Measurements from ENCODE around the gene RPL22L1. TPM values are rescaled to one million over a fixed set of nuclear protein-coding genes. Genes with fewer than 3 reads are reported as not detected.

RPL22L1 gene
- total and polyA plus RNA-seq, 2 donors from 2014 or later, result 34.1 to 45.1 TPM

DNA sequence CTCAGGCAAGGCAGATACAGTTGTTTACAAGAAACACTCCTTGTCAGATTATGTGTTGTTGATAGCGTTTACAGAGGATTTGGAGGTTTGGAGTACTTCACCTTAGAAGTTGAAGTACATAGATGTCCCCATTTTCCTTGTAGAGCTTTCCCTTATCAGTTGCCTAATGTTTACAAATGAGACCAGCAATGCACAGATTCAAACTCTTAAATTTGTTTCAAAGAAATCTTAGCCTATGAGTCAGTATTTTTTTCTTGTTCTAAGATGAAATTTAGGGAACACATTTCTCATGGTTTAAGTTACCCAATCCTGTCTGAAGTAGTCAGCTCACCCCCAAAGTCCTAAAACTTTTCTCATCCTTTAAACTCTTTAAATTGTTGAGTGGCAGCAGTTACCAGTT is 44.7 kb upstream of the RPL22L1 start:
- no peak overlapping the region for H3K4me3 ChIP-seq (ENCODE audit: low read length in 3 of 3)
- no peaks in the 10 kb centered on the region for H3K27me3 ChIP-seq (ENCODE audit: control insufficient read depth, insufficient read depth, low read length)
- H3K9me3 ChIP-seq (ENCODE audit: control insufficient read depth in 2 of 3, insufficient read depth in 1 of 3, low read length in 3 of 3), result peaks cover 0 to 19% (median 2%) of the 10 kb centered on the region in 3 donors
- intact Hi-C loops (cut with DNase I), result no loop called here
- H3K4me1 ChIP-seq (ENCODE audit: control insufficient read depth in 2 of 3, insufficient read depth in 2 of 3, low read depth in 1 of 3, low read length in 3 of 3), result no peaks in the 10 kb centered on the region
- H3K9ac ChIP-seq (ENCODE audit: low read length in 3 of 3), result no peak overlapping the region
- H3K36me3 ChIP-seq (ENCODE audit: control insufficient read depth in 2 of 3, insufficient read depth in 3 of 3, low read length in 3 of 3), result no peaks in the 10 kb centered on the region
- no peak overlapping the region for H3K27ac ChIP-seq (ENCODE audit: low read depth in 2 of 2, low read length in 2 of 2)
- DNase-seq (no peak), FAIRE-seq (no peak)
- TF ChIP-seq, protein P1, sequence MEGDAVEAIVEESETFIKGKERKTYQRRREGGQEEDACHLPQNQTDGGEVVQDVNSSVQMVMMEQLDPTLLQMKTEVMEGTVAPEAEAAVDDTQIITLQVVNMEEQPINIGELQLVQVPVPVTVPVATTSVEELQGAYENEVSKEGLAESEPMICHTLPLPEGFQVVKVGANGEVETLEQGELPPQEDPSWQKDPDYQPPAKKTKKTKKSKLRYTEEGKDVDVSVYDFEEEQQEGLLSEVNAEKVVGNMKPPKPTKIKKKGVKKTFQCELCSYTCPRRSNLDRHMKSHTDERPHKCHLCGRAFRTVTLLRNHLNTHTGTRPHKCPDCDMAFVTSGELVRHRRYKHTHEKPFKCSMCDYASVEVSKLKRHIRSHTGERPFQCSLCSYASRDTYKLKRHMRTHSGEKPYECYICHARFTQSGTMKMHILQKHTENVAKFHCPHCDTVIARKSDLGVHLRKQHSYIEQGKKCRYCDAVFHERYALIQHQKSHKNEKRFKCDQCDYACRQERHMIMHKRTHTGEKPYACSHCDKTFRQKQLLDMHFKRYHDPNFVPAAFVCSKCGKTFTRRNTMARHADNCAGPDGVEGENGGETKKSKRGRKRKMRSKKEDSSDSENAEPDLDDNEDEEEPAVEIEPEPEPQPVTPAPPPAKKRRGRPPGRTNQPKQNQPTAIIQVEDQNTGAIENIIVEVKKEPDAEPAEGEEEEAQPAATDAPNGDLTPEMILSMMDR (IDR thresholded peaks at IDR 0.05; ENCODE audit: borderline replicate concordance, extremely low read depth, insufficient read depth), result no peak

DNA sequence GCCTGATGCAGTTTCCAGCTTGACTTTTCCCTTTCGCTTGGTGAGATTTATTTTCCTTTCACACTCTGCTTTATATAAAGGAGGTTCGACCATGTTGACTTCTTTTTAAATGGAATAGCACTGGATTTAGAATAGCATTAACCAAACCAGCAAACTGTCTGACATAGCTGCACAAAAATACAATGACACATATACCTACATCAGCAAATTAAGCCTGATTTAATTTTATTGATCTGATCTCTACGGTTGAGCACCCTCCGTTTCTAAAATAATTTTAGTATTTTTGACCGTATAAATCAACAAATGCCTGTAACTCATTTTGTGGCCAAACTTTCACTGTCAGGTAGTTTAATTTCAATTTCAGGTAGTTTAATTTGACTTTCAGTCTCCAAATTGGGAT is 44.2 kb upstream of the RPL22L1 start:
- TF ChIP-seq, protein P1 (IDR thresholded peaks at IDR 0.05; ENCODE audit: borderline replicate concordance, extremely low read depth, insufficient read depth), result no peak
- peaks cover 0 to 23% (median 2%) of the 10 kb centered on the region in 3 donors for H3K9me3 ChIP-seq (ENCODE audit: control insufficient read depth in 2 of 3, insufficient read depth in 1 of 3, low read length in 3 of 3)
- H3K36me3 ChIP-seq (ENCODE audit: control insufficient read depth in 2 of 3, insufficient read depth in 3 of 3, low read length in 3 of 3), result no peaks in the 10 kb centered on the region
- intact Hi-C loops (cut with DNase I), result no loop called here
- DNase-seq (no peak), FAIRE-seq (no peak)
- H3K9ac ChIP-seq (ENCODE audit: low read length in 3 of 3), result no peak overlapping the region
- H3K27ac ChIP-seq (ENCODE audit: low read depth in 2 of 2, low read length in 2 of 2), result no peak overlapping the region
- no peaks in the 10 kb centered on the region for H3K27me3 ChIP-seq (ENCODE audit: control insufficient read depth, insufficient read depth, low read length)
- H3K4me3 ChIP-seq (ENCODE audit: low read length in 3 of 3), result no peak overlapping the region
- no peaks in the 10 kb centered on the region for H3K4me1 ChIP-seq (ENCODE audit: control insufficient read depth in 2 of 3, insufficient read depth in 2 of 3, low read depth in 1 of 3, low read length in 3 of 3)

DNA sequence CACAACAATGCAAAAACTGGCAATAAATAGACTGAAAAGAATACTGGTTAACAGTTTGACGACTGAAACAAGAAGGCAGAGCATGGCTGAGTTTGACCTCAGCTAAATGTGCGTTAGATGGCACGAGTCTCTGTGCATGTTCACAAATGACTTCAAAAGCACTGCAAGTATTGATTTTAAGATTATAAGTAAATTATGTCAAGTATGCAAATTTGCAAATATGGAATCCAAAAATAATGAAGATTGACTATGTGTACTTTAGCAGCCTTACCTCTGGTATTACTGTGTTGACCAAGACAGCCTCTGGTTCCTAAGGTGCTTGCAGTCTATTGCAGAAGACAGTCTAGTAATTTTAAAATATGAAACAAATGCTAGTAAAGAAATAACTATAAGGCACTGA is 41.1 kb upstream of the RPL22L1 start:
- intact Hi-C loops (cut with DNase I), result no loop called here
- TF ChIP-seq, protein P1 (IDR thresholded peaks at IDR 0.05; ENCODE audit: borderline replicate concordance, extremely low read depth, insufficient read depth), result no peak
- no peaks in the 10 kb centered on the region for H3K4me1 ChIP-seq (ENCODE audit: control insufficient read depth in 2 of 3, insufficient read depth in 2 of 3, low read depth in 1 of 3, low read length in 3 of 3)
- FAIRE-seq, result no peak
- H3K27me3 ChIP-seq (ENCODE audit: control insufficient read depth, insufficient read depth, low read length), result no peaks in the 10 kb centered on the region
- H3K36me3 ChIP-seq (ENCODE audit: control insufficient read depth in 2 of 3, insufficient read depth in 3 of 3, low read length in 3 of 3), result no peaks in the 10 kb centered on the region
- H3K9ac ChIP-seq (ENCODE audit: low read length in 3 of 3), result no peak overlapping the region
- H3K9me3 ChIP-seq (ENCODE audit: control insufficient read depth in 2 of 3, insufficient read depth in 1 of 3, low read length in 3 of 3), result peaks cover 0 to 17% (median 0%) of the 10 kb centered on the region in 3 donors
- DNase-seq, result no peak
- H3K27ac ChIP-seq (ENCODE audit: low read depth in 2 of 2, low read length in 2 of 2), result no peak overlapping the region
- no peak overlapping the region for H3K4me3 ChIP-seq (ENCODE audit: low read length in 3 of 3)

DNA sequence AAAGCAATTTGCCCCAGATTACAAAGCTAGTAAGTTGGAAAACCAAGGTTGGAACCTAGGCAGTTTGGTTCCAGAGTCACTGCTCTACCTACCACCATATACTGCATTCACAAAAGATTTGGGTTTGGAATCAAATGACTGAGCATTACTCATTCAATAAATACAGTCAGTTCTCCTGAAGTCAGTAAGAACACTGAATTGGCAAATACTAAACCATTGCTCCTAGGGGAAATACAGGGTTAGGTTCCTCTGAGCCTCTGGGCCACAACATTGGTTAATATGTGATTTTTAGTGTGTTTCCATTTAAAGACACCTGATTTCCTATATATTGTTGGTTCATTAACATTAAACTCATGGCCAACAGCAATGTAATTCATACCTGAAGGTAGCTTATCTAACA is 40.5 kb upstream of the RPL22L1 start:
- H3K9me3 ChIP-seq (ENCODE audit: control insufficient read depth in 2 of 3, insufficient read depth in 1 of 3, low read length in 3 of 3), result peaks cover 0 to 17% (median 0%) of the 10 kb centered on the region in 3 donors
- H3K27ac ChIP-seq (ENCODE audit: low read depth in 2 of 2, low read length in 2 of 2), result no peak overlapping the region
- H3K4me1 ChIP-seq (ENCODE audit: control insufficient read depth in 2 of 3, insufficient read depth in 2 of 3, low read depth in 1 of 3, low read length in 3 of 3), result no peaks in the 10 kb centered on the region
- no peaks in the 10 kb centered on the region for H3K27me3 ChIP-seq (ENCODE audit: control insufficient read depth, insufficient read depth, low read length)
- H3K9ac ChIP-seq (ENCODE audit: low read length in 3 of 3), result no peak overlapping the region
- TF ChIP-seq, protein P1 (IDR thresholded peaks at IDR 0.05; ENCODE audit: borderline replicate concordance, extremely low read depth, insufficient read depth), result no peak
- DNase-seq (no peak), FAIRE-seq (no peak)
- intact Hi-C loops (cut with DNase I), result no loop called here
- H3K36me3 ChIP-seq (ENCODE audit: control insufficient read depth in 2 of 3, insufficient read depth in 3 of 3, low read length in 3 of 3), result no peaks in the 10 kb centered on the region
- H3K4me3 ChIP-seq (ENCODE audit: low read length in 3 of 3), result no peak overlapping the region

Data from kidney (tissue), 14 donors.